Rectal smooth muscle tissue (tissue), 1 donor: ENCODE results near the gene SLCO2B1.
A peak's percentile ranks its signal among the peaks of the same experiment; 100 is the strongest.

Experiments
- H3K27ac ChIP-seq: one replicate; pipeline ENCODE4 v1.7.0; 2013; ENCODE audit warnings: low read depth, low read length, inconsistent platforms
- H3K27me3 ChIP-seq: one replicate; pipeline ENCODE4 v1.7.0; 2013; ENCODE audit warnings: low read length; ENCODE audit not compliant: control insufficient read depth, insufficient read depth
- H3K36me3 ChIP-seq: one replicate; pipeline ENCODE4 v1.7.0; 2013; ENCODE audit warnings: low read length; ENCODE audit not compliant: control insufficient read depth, insufficient read depth
- H3K4me1 ChIP-seq: one replicate; pipeline ENCODE4 v1.7.0; 2013; ENCODE audit warnings: low read length; ENCODE audit not compliant: control insufficient read depth, insufficient read depth
- H3K4me3 ChIP-seq: one replicate; pipeline ENCODE4 v1.7.0; 2013; ENCODE audit warnings: low read length
- H3K9ac ChIP-seq: one replicate; pipeline ENCODE4 v1.7.0; 2013; ENCODE audit warnings: low read length

The SLCO2B1 gene

GRCh38 chr11:75159151-75159953 is 8.4 kb downstream of the SLCO2B1 start:
- H3K36me3 ChIP-seq = no peaks in the 10 kb centered on the region
- H3K4me3 ChIP-seq = no peak overlapping the region
- no peaks in the 10 kb centered on the region for H3K4me1 ChIP-seq
- H3K9ac ChIP-seq = no peak overlapping the region
- no peak overlapping the region for H3K27ac ChIP-seq
- H3K27me3 ChIP-seq = no peaks in the 10 kb centered on the region

- H3K36me3 ChIP-seq = no peaks in the 10 kb centered on the region
- H3K27ac ChIP-seq = peak overlapping the region; percentile 17
- H3K4me3 ChIP-seq = peak overlapping the region; percentile 25
- no peaks in the 10 kb centered on the region for H3K27me3 ChIP-seq
- no peaks in the 10 kb centered on the region for H3K4me1 ChIP-seq
- no peak overlapping the region for H3K9ac ChIP-seq
Measured at GRCh38 chr11:75160220-75160757, 9.4 kb downstream of the SLCO2B1 start.

DNA sequence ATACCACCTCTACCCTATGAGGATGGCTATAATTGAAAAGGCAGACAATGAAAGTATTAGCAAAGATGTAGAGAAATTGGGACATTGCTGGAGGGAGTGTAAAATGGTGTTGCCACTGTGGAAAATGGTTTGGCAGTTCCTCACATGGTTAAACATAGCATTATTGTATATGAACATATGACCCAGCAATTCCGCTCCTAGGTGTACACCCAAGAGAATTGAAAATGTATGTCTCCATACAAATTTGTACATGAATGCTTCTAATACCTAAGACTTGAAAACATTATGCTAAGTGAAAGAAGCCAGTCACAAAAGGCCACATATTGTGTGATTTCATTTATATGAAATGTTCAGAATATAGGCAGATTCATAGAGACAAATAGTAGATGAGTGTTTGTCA is 10.0 kb downstream of the SLCO2B1 start:
- Histone ChIP-seq H3K27ac (no peak overlapping the region), H3K9ac (no peak overlapping the region), H3K27me3 (no peaks in the 10 kb centered on the region), H3K4me1 (no peaks in the 10 kb centered on the region), H3K4me3 (no peak overlapping the region), H3K36me3 (no peaks in the 10 kb centered on the region)

DNA sequence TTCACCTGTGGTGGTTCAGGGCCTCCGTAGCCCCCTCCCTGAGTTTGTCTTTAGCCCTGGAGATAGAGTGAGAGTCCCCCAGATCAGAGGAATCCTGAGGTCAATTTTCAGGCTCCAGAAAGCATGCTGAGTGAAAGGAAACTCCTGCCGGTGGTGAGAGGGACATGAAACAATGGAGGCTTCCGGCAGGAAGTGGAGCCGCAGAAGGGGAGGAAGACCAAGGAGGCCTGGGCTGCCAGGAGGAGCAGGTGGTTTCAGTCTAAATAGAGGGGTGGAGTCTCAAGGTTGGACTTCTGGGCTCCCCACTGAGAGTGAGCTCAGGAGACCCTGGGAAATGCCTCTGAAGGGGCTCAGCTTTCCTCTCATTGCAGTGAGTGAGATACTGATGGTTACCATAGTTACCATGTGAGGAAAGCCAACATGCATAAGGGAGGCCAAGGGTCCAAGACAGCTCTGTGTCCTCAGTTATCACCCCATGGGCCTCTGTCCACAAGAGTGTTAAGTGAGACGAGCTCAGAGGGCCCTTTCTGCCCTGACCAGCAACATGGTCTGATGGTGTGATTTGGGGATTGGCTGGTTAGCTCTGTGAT is 10.7 kb downstream of the SLCO2B1 start:
- Histone ChIP-seq H3K9ac (no peak overlapping the region), H3K27me3 (no peaks in the 10 kb centered on the region), H3K4me3 (no peak overlapping the region), H3K4me1 (no peaks in the 10 kb centered on the region), H3K36me3 (no peaks in the 10 kb centered on the region), H3K27ac (no peak overlapping the region)

DNA sequence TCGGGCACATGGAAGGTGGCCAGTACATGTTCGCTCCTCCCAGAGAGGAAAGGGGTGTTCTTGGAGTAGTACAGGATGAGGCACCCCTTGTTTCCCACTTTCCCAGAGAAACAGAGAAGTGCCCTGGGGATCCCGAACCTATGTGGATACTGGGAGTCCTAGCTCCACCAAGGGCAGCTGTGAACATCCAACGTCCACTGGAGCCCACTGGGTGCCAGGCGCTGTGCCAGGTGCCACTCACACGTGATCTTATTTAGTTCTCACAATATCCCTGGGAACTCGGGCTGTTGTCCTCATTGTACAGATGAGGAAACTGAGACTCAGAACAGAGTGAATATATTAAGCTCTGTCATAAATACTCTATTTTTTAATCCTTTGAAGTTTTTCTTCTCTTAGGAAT is 12.0 kb downstream of the SLCO2B1 start:
- H3K4me1 ChIP-seq = no peaks in the 10 kb centered on the region
- no peak overlapping the region for H3K4me3 ChIP-seq
- no peaks in the 10 kb centered on the region for H3K27me3 ChIP-seq
- no peaks in the 10 kb centered on the region for H3K36me3 ChIP-seq
- no peak overlapping the region for H3K9ac ChIP-seq
- H3K27ac ChIP-seq = no peak overlapping the region

DNA sequence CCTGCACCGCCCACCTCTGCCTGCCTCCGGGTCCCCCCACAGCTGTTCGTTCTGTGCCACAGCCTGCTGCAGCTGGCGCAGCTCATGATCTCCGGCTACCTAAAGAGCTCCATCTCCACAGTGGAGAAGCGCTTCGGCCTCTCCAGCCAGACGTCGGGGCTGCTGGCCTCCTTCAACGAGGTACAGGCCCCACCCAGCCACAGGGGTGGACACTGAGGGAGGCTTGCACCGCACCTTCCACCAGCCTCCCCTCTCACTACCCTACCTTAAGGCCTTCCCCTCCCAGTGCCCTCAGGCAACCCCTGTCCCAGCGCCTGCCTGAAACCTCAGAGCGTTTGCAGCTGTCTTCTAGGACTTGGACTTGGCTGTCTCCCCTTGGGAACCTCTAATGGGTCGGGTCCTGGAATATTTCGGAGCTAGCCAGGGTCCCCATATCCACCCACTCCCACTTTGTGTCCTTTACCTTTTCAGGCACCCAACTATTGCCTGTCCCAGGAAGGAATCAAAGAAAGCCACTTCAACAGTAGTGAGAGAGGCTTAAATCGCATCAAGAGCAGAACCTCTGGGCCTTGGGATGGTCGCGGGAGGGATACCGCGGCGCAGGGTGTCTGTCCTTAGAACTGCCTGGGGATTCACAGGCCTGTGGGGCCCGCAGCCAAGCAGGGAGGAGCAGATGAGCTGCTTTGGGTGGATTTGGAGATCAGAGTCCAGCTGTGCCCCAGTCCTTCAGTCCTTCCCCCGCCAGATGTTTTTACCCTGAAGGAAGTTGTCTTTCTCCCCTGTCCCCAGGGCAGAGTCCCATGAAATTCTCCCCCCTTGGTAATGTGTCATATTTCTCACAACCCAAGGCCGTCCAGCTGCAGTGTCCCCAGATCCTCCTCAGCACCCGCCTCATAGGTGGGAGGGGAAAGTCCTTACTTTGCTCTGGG is 13.3 kb downstream of the SLCO2B1 start:
- Histone ChIP-seq H3K27me3 (no peaks in the 10 kb centered on the region), H3K36me3 (no peaks in the 10 kb centered on the region), H3K27ac (no peak overlapping the region), H3K4me1 (no peaks in the 10 kb centered on the region), H3K9ac (no peak overlapping the region), H3K4me3 (no peak overlapping the region)

DNA sequence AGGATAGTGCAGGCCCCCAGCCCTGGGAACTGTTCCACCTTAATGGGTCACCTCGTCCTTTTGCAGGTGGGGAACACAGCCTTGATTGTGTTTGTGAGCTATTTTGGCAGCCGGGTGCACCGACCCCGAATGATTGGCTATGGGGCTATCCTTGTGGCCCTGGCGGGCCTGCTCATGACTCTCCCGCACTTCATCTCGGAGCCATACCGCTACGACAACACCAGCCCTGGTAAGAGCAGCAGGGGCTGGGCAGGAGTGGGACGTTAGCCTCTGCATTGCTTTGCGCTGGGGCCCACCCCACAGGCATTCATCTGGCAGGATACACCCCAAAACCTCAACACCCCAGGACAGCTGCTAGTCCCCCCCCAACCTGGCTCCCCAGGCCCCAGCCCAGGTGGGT is 14.8 kb downstream of the SLCO2B1 start:
- Histone ChIP-seq H3K27me3 (no peaks in the 10 kb centered on the region), H3K36me3 (no peaks in the 10 kb centered on the region), H3K4me3 (no peak overlapping the region), H3K27ac (no peak overlapping the region), H3K9ac (no peak overlapping the region), H3K4me1 (no peaks in the 10 kb centered on the region)

DNA sequence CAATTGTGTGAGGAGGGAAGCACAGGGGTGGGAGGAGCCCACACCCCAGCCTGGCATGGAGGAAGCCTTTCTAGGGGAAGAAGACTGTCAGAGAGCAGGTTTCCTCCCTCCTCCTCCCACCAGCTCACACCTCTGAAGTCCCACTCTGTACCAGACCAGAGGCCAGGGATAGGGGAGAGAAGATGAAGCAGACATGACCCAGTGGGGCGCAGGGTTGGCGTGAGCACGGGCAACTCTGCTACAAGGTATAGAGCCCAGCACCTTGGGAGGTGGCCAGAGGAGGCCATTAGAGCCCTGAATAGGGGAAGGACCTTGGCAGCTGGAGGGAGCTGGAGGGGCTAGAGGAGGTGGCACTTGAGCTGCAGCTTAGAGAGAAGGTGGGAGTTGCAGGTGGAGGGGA is 15.9 kb downstream of the SLCO2B1 start:
- H3K36me3 ChIP-seq = no peaks in the 10 kb centered on the region
- H3K27ac ChIP-seq = no peak overlapping the region
- H3K9ac ChIP-seq = no peak overlapping the region
- no peaks in the 10 kb centered on the region for H3K4me1 ChIP-seq
- H3K27me3 ChIP-seq = no peaks in the 10 kb centered on the region
- H3K4me3 ChIP-seq = no peak overlapping the region

DNA sequence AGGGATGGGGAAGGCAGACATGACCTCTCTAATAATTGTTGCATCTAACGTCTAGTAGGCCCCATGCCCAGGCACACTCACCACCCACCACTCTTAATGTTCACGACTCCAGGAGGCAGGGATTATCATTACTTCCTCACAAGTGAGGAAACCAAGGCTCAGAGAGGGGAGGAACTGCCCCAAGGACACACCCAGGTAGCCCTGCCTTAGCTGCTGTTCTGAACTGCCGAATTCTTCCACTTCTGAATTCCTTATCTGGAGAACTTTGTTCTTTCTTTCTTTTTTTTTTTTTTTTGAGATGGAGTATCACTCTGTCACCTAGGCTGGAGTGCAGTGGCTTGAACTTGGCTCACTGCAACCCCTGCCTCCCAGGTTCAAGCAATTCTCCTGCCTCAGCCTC is 16.7 kb downstream of the SLCO2B1 start:
- Histone ChIP-seq H3K9ac (no peak overlapping the region), H3K27ac (no peak overlapping the region), H3K4me3 (no peak overlapping the region), H3K4me1 (no peaks in the 10 kb centered on the region), H3K27me3 (no peaks in the 10 kb centered on the region), H3K36me3 (no peaks in the 10 kb centered on the region)

- H3K4me1 ChIP-seq = no peaks in the 10 kb centered on the region
- H3K27ac ChIP-seq = no peak overlapping the region
- no peaks in the 10 kb centered on the region for H3K36me3 ChIP-seq
- no peak overlapping the region for H3K9ac ChIP-seq
- no peaks in the 10 kb centered on the region for H3K27me3 ChIP-seq
- no peak overlapping the region for H3K4me3 ChIP-seq
Measured at GRCh38 chr11:75169101-75169885, 18.4 kb downstream of the SLCO2B1 start.

DNA sequence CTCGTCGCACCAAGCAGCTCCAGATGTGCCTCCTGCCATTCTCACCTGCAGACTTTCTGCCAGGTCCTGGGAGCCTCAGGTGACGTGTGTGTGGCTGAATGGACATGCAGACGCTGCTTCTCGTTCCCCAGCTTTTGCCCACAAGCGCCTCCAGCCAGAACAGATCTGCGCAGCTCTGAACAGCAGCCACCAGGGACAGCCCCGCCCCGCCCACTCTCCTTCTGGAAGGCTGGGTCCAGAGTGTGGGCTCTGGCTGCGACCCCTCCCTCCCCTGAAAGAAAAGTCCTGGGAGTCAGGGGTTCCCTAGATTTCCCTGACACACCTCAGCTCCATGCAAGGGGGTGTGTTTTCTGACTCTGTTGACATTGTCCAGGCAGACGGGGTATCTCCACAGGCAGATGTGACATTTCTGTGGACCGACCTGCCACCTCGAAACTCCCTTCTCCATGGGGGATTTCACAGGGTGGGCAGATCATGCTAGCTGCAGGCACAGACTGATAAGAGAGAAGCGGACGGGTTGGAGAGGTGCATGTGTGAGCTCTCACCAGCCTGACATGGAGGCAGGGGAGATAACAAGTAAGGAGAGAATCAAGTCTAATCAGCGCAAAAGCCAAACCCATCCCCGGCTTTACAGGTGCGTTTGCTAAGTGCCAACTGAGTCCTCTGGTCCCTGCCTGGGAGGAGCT is 19.8 kb downstream of the SLCO2B1 start:
- no peaks in the 10 kb centered on the region for H3K36me3 ChIP-seq
- H3K4me3 ChIP-seq = no peak overlapping the region
- no peak overlapping the region for H3K9ac ChIP-seq
- no peaks in the 10 kb centered on the region for H3K4me1 ChIP-seq
- no peaks in the 10 kb centered on the region for H3K27me3 ChIP-seq
- H3K27ac ChIP-seq = no peak overlapping the region
